ENCODE data around the gene BCO1. TPM values are rescaled to one million over a fixed set of nuclear protein-coding genes. Genes with fewer than 3 reads are reported as not detected.

BCO1 gene
- total and polyA plus RNA-seq, 2 of the 4 experiments (the other 2 are of a cell fraction): not detected

DNA sequence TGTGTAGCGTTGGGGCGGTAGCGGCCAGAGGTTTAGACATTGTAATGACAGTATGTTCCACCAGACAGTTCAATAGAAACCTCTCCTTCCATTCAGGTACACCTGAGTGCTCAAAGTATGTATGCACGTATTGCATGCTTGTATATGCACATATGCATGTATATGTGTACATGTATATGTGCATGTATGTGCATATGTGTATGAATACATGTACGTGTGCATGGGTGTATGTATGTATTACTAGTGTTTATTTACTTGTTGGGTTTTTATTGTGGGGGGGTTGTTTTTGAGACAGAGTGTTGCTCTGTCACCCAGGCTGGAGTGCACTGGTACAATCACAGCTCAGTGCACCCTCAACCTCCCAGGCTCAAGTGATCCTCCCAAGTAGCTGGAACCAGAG lies 30.0 kb downstream of the BCO1 start:
- H3K9me3 ChIP-seq (ENCODE audit: control insufficient read depth, insufficient read depth, low read length): no peaks in the 10 kb centered on the region
- H3K27ac ChIP-seq (ENCODE audit: insufficient read depth, low read length): no peak overlapping the region
- no peak overlapping the region for H2AK9ac ChIP-seq (replicated peaks; ENCODE audit: low read depth, low read length, poor library complexity)
- no peak overlapping the region for H3K56ac ChIP-seq (ENCODE audit: extremely low read depth, insufficient read depth, low read length)
- no peak overlapping the region for H3K9ac ChIP-seq (ENCODE audit: low read depth, low read length)
- no peak overlapping the region for H3K4ac ChIP-seq (ENCODE audit: low read depth, low read length)
- H2BK20ac ChIP-seq (ENCODE audit: low read depth, low read length): no peak overlapping the region
- H3K9me1 ChIP-seq (ENCODE audit: insufficient read depth, low read length): no peaks in the 10 kb centered on the region
- no peak overlapping the region for H4K8ac ChIP-seq (ENCODE audit: low read depth in 2 of 2, low read length in 2 of 2)
- dilution Hi-C loops (cut with HindIII; ENCODE audit: low sequenced_read_pairs, unreplicated experiment): no loop called here
- 50% methylated on average over 1 of the region's 5 CpGs; no CpG with 5 or more reads in 1 of the 2 experiments for WGBS, 2 experiments (ENCODE audit: extremely low coverage in 2 of 2, insufficient read length in 1 of 2)
- H3K4me1 ChIP-seq (ENCODE audit: control insufficient read depth, insufficient read depth, low read length): no peaks in the 10 kb centered on the region
- H4K5ac ChIP-seq (ENCODE audit: low read depth, low read length): no peak overlapping the region
- intact Hi-C loops (cut with micrococcal nuclease): no loop called here
- DNase-seq (no peak), ATAC-seq (ENCODE audit: low read depth) (no peak)
- no TSS peak for BruUV-seq (replicated peaks)
- ChIA-PET POLR2A (ENCODE audit: unreplicated experiment) (no interaction called here), CTCF (no interaction called here)
- no peak for TF ChIP-seq MXI1 (IDR thresholded peaks at IDR 0.05; ENCODE audit: borderline replicate concordance, low read depth, low read length)
- no peak for TF ChIP-seq MAFK (IDR thresholded peaks at IDR 0.05; ENCODE audit: low read depth, low read length)
- TF ChIP-seq CEBPB (IDR thresholded peaks at IDR 0.05; ENCODE audit: low read depth, low read length): no peak
- H2AFZ ChIP-seq (replicated peaks; ENCODE audit: low read length, poor library complexity): no peak overlapping the region
- H2AK5ac ChIP-seq (ENCODE audit: low read depth, low read length): no peak overlapping the region
- in situ Hi-C loops (cut with MboI; ENCODE audit: low sequenced_read_pairs): no loop called here
- no peak overlapping the region for H4K91ac ChIP-seq (ENCODE audit: insufficient read depth, low read depth, low read length)
- H2BK5ac ChIP-seq (ENCODE audit: low read depth, low read length, poor library complexity, severe bottlenecking): no peak overlapping the region
- no peaks in the 10 kb centered on the region for H3K79me1 ChIP-seq (ENCODE audit: low read depth in 1 of 2, low read length in 2 of 2)
- no peaks in the 10 kb centered on the region for H3K36me3 ChIP-seq (ENCODE audit: control insufficient read depth, insufficient read depth, low read length)
- no peak overlapping the region for H3K14ac ChIP-seq (replicated peaks; ENCODE audit: low read depth, low read length)
- no peak overlapping the region for H3K23ac ChIP-seq (ENCODE audit: low read depth, low read length)
- H3K27me3 ChIP-seq (ENCODE audit: control insufficient read depth, insufficient read depth, low read length): peaks cover 3% of the 10 kb centered on the region; the same call in 1 of the 2 replicates
- no peak overlapping the region for H3K4me3 ChIP-seq (ENCODE audit: insufficient read depth, low read depth, low read length)
- no peak overlapping the region for H2BK15ac ChIP-seq (ENCODE audit: low read depth, low read length)
- no peaks in the 10 kb centered on the region for H4K20me1 ChIP-seq (ENCODE audit: insufficient read depth, low read length)
- H3K4me2 ChIP-seq (ENCODE audit: low read depth, low read length): no peak overlapping the region
- no peak overlapping the region for H3K18ac ChIP-seq (ENCODE audit: low read depth, low read length)
- no peak overlapping the region for H2BK120ac ChIP-seq (ENCODE audit: low read depth, low read length)

Data from IMR-90 (cell line).